PC-3 (cell line): ENCODE results near the gene STX2. TPM values are rescaled to one million over a fixed set of nuclear protein-coding genes. Genes with fewer than 3 reads are reported as not detected.
"Not testable (repeated sequence)": the region's sequence is repeated elsewhere in the genome, so short reads cannot be mapped to it uniquely, and the experiment has no call there.

Experiments
- ATAC-seq: fragments of 200-7000 bp; cut with Tn5 transposase; 2 replicates; pipeline ENCODE4 v1.9.1; 2020; ENCODE audit warnings: mild to moderate bottlenecking, moderate library complexity
- BruUV-seq: library from RNA; stranded (reverse); fragments of 400-500 nt; replicated peaks from 2 replicates; lab custom pipeline; 2021; lab: Mats Ljungman, UMichigan
- CTCF ChIA-PET: fragments of 300-600 bp; sonication (Branson Sonifier 250); formaldehyde crosslinking; loops from one replicate; lab custom pipeline; 2022; ENCODE audit warnings: antibody characterized with exemption; lab: Charles Lee
- POLR2A ChIA-PET: fragments of 300-600 bp; sonication (Branson Sonifier 250); formaldehyde crosslinking; loops from one replicate; lab custom pipeline; 2022; ENCODE audit warnings: antibody characterized with exemption; ENCODE audit not compliant: unreplicated experiment; lab: Charles Lee
- DNase-seq: peaks from one replicate; pipeline ENCODE4 v3.0.0-alpha.2; 2015
- H2AFZ ChIP-seq: fragments of 300-600 bp; sonication (generic); 2 replicates; pipeline ENCODE4 v1.6.0; 2016; ENCODE audit warnings: antibody characterized with exemption, low read length
- H3F3A ChIP-seq: fragments of 300-600 bp; sonication (generic); one replicate; pipeline ENCODE4 v1.6.0; 2017; ENCODE audit warnings: antibody characterized with exemption, low read length, control low read depth, mild to moderate bottlenecking; ENCODE audit not compliant: unreplicated experiment
- H3K27ac ChIP-seq: fragments of 300-600 bp; sonication (generic); 2 replicates; pipeline ENCODE4 v1.5.1; 2016; ENCODE audit warnings: mild to moderate bottlenecking, low read length
- H3K27me3 ChIP-seq: fragments of 300-600 bp; sonication (generic); 2 replicates; pipeline ENCODE4 v1.6.1; 2016; ENCODE audit warnings: low read length, mixed read lengths
- H3K36me3 ChIP-seq: fragments of 300-600 bp; sonication (generic); 2 replicates; pipeline ENCODE4 v1.6.1; 2016; ENCODE audit warnings: low read depth, mixed run types, low read length, mixed read lengths
- H3K4me1 ChIP-seq: fragments of 300-600 bp; sonication (generic); 2 replicates; pipeline ENCODE4 v1.5.1; 2016; ENCODE audit warnings: low read length; ENCODE audit not compliant: insufficient read depth
- H3K4me2 ChIP-seq: fragments of 300-600 bp; sonication (generic); 2 replicates; pipeline ENCODE4 v1.6.0; 2016; ENCODE audit warnings: low read length
- H3K4me3 ChIP-seq: fragments of 300-600 bp; sonication (generic); 2 replicates; pipeline ENCODE4 v1.5.1; 2016; ENCODE audit warnings: mild to moderate bottlenecking, low read length, mixed read lengths
- H3K79me2 ChIP-seq: fragments of 300-600 bp; sonication (generic); 2 replicates; pipeline ENCODE4 v1.6.1; 2017; ENCODE audit warnings: low read length, mixed read lengths
- H3K9ac ChIP-seq: fragments of 300-600 bp; sonication (generic); 2 replicates; pipeline ENCODE4 v1.6.0; 2016; ENCODE audit warnings: mild to moderate bottlenecking, low read length
- H3K9me2 ChIP-seq: fragments of 300-600 bp; sonication (generic); replicated peaks from 2 replicates; pipeline ENCODE4 v1.6.1; 2016; ENCODE audit warnings: mixed run types, low read length, mixed read lengths
- H3K9me3 ChIP-seq: fragments of 300-600 bp; sonication (generic); 2 replicates; pipeline ENCODE4 v1.6.1; 2016; ENCODE audit warnings: low read length, mixed read lengths
- H4K20me1 ChIP-seq: fragments of 300-600 bp; sonication (generic); 2 replicates; pipeline ENCODE4 v1.6.1; 2016; ENCODE audit warnings: low read length, mixed read lengths
- EZH2 ChIP-seq: fragments of 300-600 bp; sonication (generic); IDR thresholded peaks from one replicate; pipeline ENCODE4 v1.6.1; 2017; ENCODE audit warnings: antibody characterized with exemption, mild to moderate bottlenecking, low read length; ENCODE audit not compliant: unreplicated experiment
- EZH2phosphoT487 ChIP-seq: fragments of 300-600 bp; sonication (generic); IDR thresholded peaks from 2 replicates; pipeline ENCODE4 v1.6.1; 2018; ENCODE audit warnings: mild to moderate bottlenecking, antibody characterized with exemption, low read length, borderline replicate concordance
- intact Hi-C: fragments of 100-400 bp; cut with micrococcal nuclease; formaldehyde crosslinking; loops from 2 replicates; pipeline ENCODE4 v1.9.0; 2023
- total RNA-seq: library from RNA; depleted of rRNA; stranded (reverse); fragments of >200 nt; gene quantifications from 2 replicates; pipeline ENCODE4 v1.2.3, GENCODE V29; 2014
- TF ChIP-seq, protein P1 (sequence below): fragments of 300-600 bp; sonication (generic); conservative IDR thresholded peaks from 2 replicates; pipeline ENCODE4 v1.5.1; 2017; ENCODE audit warnings: antibody characterized with exemption, low read depth, mild to moderate bottlenecking, low read length

The STX2 gene
- total RNA-seq, 1 experiment from 2014 or later, result 18.2 TPM

- Histone ChIP-seq H3K9ac (no peak overlapping the region), H3K4me2 (no peak overlapping the region), H3K4me1 (peaks cover 3% of the 10 kb centered on the region), H3K36me3 (no peaks in the 10 kb centered on the region), H3F3A (no peaks in the 10 kb centered on the region), H3K79me2 (no peaks in the 10 kb centered on the region), H3K27me3 (no peaks in the 10 kb centered on the region), H2AFZ (no peak overlapping the region), H3K9me2 (no peaks in the 10 kb centered on the region), H3K4me3 (no peak overlapping the region), H3K27ac (no peak overlapping the region), H3K9me3 (0 out of 2 replicates have a peak, but pooled peaks cover 3% of the 10 kb centered on the region), H4K20me1 (no peaks in the 10 kb centered on the region)
- CTCF ChIA-PET, result no interaction called here
- intact Hi-C loops, result no loop called here
- TF ChIP-seq, protein P1, sequence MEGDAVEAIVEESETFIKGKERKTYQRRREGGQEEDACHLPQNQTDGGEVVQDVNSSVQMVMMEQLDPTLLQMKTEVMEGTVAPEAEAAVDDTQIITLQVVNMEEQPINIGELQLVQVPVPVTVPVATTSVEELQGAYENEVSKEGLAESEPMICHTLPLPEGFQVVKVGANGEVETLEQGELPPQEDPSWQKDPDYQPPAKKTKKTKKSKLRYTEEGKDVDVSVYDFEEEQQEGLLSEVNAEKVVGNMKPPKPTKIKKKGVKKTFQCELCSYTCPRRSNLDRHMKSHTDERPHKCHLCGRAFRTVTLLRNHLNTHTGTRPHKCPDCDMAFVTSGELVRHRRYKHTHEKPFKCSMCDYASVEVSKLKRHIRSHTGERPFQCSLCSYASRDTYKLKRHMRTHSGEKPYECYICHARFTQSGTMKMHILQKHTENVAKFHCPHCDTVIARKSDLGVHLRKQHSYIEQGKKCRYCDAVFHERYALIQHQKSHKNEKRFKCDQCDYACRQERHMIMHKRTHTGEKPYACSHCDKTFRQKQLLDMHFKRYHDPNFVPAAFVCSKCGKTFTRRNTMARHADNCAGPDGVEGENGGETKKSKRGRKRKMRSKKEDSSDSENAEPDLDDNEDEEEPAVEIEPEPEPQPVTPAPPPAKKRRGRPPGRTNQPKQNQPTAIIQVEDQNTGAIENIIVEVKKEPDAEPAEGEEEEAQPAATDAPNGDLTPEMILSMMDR, result no peak
- no peak for TF ChIP-seq EZH2
- TF ChIP-seq EZH2phosphoT487, result no peak
- ATAC-seq (no peak), DNase-seq (no peak)
- POLR2A ChIA-PET, result no interaction called here
- BruUV-seq, result no TSS peak
These were observed 86.3 kb downstream of the STX2 start for GRCh38 chr12:130752692-130753230.

DNA sequence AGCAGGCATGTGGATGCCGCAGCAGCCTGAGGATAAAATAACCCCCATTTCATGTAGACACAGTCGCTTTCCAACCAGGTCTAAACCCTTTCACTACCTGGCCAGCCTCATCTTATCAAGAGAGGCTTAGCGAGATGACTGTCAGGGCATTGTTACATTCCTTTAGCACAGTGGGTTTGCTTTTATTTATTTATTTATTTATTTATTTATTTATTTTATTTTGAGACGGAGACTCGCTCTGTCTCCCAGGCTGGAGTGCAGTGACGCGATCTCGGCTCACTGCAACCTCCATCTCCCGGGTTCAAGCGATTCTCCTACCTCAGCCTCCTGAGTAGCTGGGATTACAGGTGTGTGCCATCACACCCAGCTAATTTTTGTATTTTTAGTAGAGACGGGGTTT, 87.0 kb downstream of the STX2 start:
- H3K4me1 ChIP-seq, H3K9me2 ChIP-seq, H3F3A ChIP-seq, H3K36me3 ChIP-seq, H4K20me1 ChIP-seq, H3K79me2 ChIP-seq, H3K27me3 ChIP-seq, H2AFZ ChIP-seq, POLR2A ChIA-PET, DNase-seq, CTCF ChIA-PET, H3K4me2 ChIP-seq, intact Hi-C loops, BruUV-seq, H3K9me3 ChIP-seq, ATAC-seq, H3K4me3 ChIP-seq, H3K9ac ChIP-seq, H3K27ac ChIP-seq: not testable (repeated sequence)

DNA sequence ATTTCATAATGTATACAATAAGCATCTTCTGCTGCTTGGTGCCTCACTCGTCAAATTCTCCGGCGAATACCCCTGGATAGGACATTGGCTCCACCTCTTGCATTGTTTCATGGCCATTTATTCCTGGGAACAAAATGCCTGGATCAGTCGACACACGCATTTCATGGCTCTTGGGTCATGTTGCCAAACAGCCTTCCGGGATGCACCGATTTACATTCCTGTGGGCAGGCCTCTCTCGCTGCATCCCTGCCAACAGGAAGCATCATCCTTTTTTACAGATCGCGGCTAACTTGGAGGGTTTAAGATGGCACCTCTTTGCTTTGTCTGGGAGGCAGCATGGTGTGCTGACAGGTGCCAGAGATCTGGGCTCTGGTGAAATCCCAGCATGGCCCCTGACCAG, 90.3 kb downstream of the STX2 start:
- DNase-seq (peak; percentile 60), ATAC-seq (peak; percentile 18)
- no peak for TF ChIP-seq EZH2phosphoT487
- TF ChIP-seq, protein P1, result no peak
- no peak for TF ChIP-seq EZH2
- no TSS peak for BruUV-seq
- POLR2A ChIA-PET, result no interaction called here
- Histone ChIP-seq H3K27ac (no peak overlapping the region), H3F3A (no peaks in the 10 kb centered on the region), H3K9ac (no peak overlapping the region), H3K4me2 (0 out of 2 replicates have a peak overlapping the region, but pooled peaks have one; percentile 3), H3K36me3 (no peaks in the 10 kb centered on the region), H2AFZ (0 out of 2 replicates have a peak overlapping the region, but pooled peaks have one; percentile 5), H3K9me3 (no peaks in the 10 kb centered on the region), H3K27me3 (peaks cover 17% of the 10 kb centered on the region), H3K4me1 (peaks cover 4% of the 10 kb centered on the region), H3K79me2 (no peaks in the 10 kb centered on the region), H3K4me3 (no peak overlapping the region), H4K20me1 (no peaks in the 10 kb centered on the region), H3K9me2 (no peaks in the 10 kb centered on the region)
- CTCF ChIA-PET, result no interaction called here
- intact Hi-C loops, result no loop called here
